GM21360 (cell line): Measurements from ENCODE around the gene RGR.

ENCODE experiments used
- ATAC-seq: cut with Tn5 transposase; IDR thresholded peaks from one replicate; pipeline ENCODE4 v1.9.1; 2021; ENCODE audit warnings: mild to moderate bottlenecking, moderate library complexity; ENCODE audit not compliant: unreplicated experiment

RGR gene

GRCh38 chr10:84244651-84245270 lies at the start of gene RGR:
Gene RGR (plus strand): TSS chr10:84245053. CDS start chr10:84245091, 38 bp downstream.
- ATAC-seq = no peak

- ATAC-seq = no peak
Observed at GRCh38 chr10:84196083-84196482, 48.8 kb upstream of the RGR start.

GRCh38 chr10:84196941-84197340 lies 47.9 kb upstream of the RGR start:
- no peak for ATAC-seq

- no peak for ATAC-seq
Observed at GRCh38 chr10:84197643-84198042, 47.2 kb upstream of the RGR start.

- ATAC-seq = no peak
Observed at GRCh38 chr10:84198206-84198915, 46.5 kb upstream of the RGR start.

- ATAC-seq = no peak
Observed at GRCh38 chr10:84200537-84201243, 44.2 kb upstream of the RGR start.

- ATAC-seq = no peak
Observed at GRCh38 chr10:84201244-84201606, 43.6 kb upstream of the RGR start.

- ATAC-seq = no peak
Observed at GRCh38 chr10:84201682-84202081, 43.2 kb upstream of the RGR start.

- ATAC-seq = no peak
Observed at GRCh38 chr10:84202349-84202748, 42.5 kb upstream of the RGR start.

GRCh38 chr10:84204122-84204521 lies 40.7 kb upstream of the RGR start:
- ATAC-seq = peak; percentile 67

- ATAC-seq = no peak
Observed at GRCh38 chr10:84204610-84205009, 40.2 kb upstream of the RGR start.

GRCh38 chr10:84205049-84205852 lies 39.6 kb upstream of the RGR start:
- ATAC-seq = peak; percentile 66

GRCh38 chr10:84205853-84206525 lies 38.9 kb upstream of the RGR start:
- ATAC-seq = no peak

- no peak for ATAC-seq
Observed at GRCh38 chr10:84208023-84208422, 36.8 kb upstream of the RGR start.

- no peak for ATAC-seq
Observed at GRCh38 chr10:84211566-84211965, 33.3 kb upstream of the RGR start.

- ATAC-seq = no peak
Observed at GRCh38 chr10:84212014-84212413, 32.8 kb upstream of the RGR start.

GRCh38 chr10:84213076-84213475 lies 31.8 kb upstream of the RGR start:
- no peak for ATAC-seq

- ATAC-seq = peak; percentile 14
Observed at GRCh38 chr10:84214046-84214572, 30.7 kb upstream of the RGR start.

GRCh38 chr10:84214612-84215235 lies 30.1 kb upstream of the RGR start:
- ATAC-seq = peak; percentile 83

- ATAC-seq = no peak
Observed at GRCh38 chr10:84216834-84217233, 28.0 kb upstream of the RGR start.
